Calu3 (cell line): ENCODE results near the gene FICD. TPM values are rescaled to one million over a fixed set of nuclear protein-coding genes. Genes with fewer than 3 reads are reported as not detected.

Experiments used
- BruUV-seq: library from RNA; stranded (reverse); fragments of 400-500 nt; replicated peaks from 2 replicates; lab custom pipeline; 2021; lab: Mats Ljungman, UMichigan
- CTCF ChIA-PET: fragments of 300-600 bp; sonication (Branson Sonifier 250); formaldehyde crosslinking; loops from one replicate; lab custom pipeline; 2022; ENCODE audit warnings: antibody characterized with exemption; lab: Charles Lee
- DNase-seq: peaks from one replicate; pipeline ENCODE4 v3.0.0; 2022
- H3K27ac Mint-ChIP-seq: one replicate; pipeline ENCODE4 v1.8.0; 2022; ENCODE audit warnings: mixed read lengths; ENCODE audit not compliant: unreplicated experiment
- H3K27me3 Mint-ChIP-seq: one replicate; pipeline ENCODE4 v1.8.0; 2022; ENCODE audit warnings: mixed read lengths; ENCODE audit not compliant: unreplicated experiment
- H3K36me3 Mint-ChIP-seq: one replicate; pipeline ENCODE4 v1.8.0; 2022; ENCODE audit warnings: mild to moderate bottlenecking, moderate library complexity, mixed read lengths; ENCODE audit not compliant: insufficient read depth, unreplicated experiment
- H3K4me1 Mint-ChIP-seq: one replicate; pipeline ENCODE4 v1.8.0; 2022; ENCODE audit warnings: mild to moderate bottlenecking, low read depth, mixed read lengths; ENCODE audit not compliant: unreplicated experiment
- H3K4me3 Mint-ChIP-seq: one replicate; pipeline ENCODE4 v1.8.0; 2022; ENCODE audit warnings: mild to moderate bottlenecking, low read depth, moderate library complexity, mixed read lengths; ENCODE audit not compliant: unreplicated experiment
- H3K9me3 Mint-ChIP-seq: one replicate; pipeline ENCODE4 v1.8.0; 2022; ENCODE audit warnings: low read depth, mixed read lengths; ENCODE audit not compliant: unreplicated experiment
- CTCF ChIP-seq: fragments of 200-600 bp; IDR thresholded peaks from one replicate; pipeline ENCODE4 v1.8.0; 2022; ENCODE audit warnings: antibody characterized with exemption; ENCODE audit not compliant: unreplicated experiment
- intact Hi-C: fragments of 100-400 bp; cut with micrococcal nuclease; formaldehyde crosslinking; loops from one replicate; pipeline ENCODE4 v1.10.0; 2022; ENCODE audit not compliant: unreplicated experiment
- total RNA-seq: library from RNA; stranded (reverse); gene quantifications from 2 replicates; pipeline ENCODE4 v1.2.3, GENCODE V29; 2022

The FICD gene
- total RNA-seq, 1 experiment from 2014 or later, result 14.3 TPM

GRCh38 chr12:108505129-108505528 lies 9.9 kb upstream of the FICD start:
- H3K4me3 Mint-ChIP-seq, result no peak overlapping the region
- no TSS peak for BruUV-seq
- no peak for DNase-seq
- H3K27me3 Mint-ChIP-seq, result peaks cover 78% of the 10 kb centered on the region
- H3K27ac Mint-ChIP-seq, result no peak overlapping the region
- intact Hi-C loops, result no loop called here
- no peak for TF ChIP-seq CTCF
- CTCF ChIA-PET, result no interaction called here
- H3K9me3 Mint-ChIP-seq, result peaks cover 12% of the 10 kb centered on the region
- H3K36me3 Mint-ChIP-seq, result no peaks in the 10 kb centered on the region
- H3K4me1 Mint-ChIP-seq, result no peaks in the 10 kb centered on the region

GRCh38 chr12:108507971-108508642 lies 7.0 kb upstream of the FICD start:
- H3K4me3 Mint-ChIP-seq, result no peak overlapping the region
- H3K4me1 Mint-ChIP-seq, result no peaks in the 10 kb centered on the region
- peaks cover 2% of the 10 kb centered on the region for H3K36me3 Mint-ChIP-seq
- no peak overlapping the region for H3K27ac Mint-ChIP-seq
- CTCF ChIA-PET, result interaction anchor here (0.6 to 1.0 kb wide), 2 partner anchors 222 to 515 kb away, joined by 3 to 4 read pairs; no protein-coding TSS in a partner anchor
- peaks cover 9% of the 10 kb centered on the region for H3K9me3 Mint-ChIP-seq
- intact Hi-C loops, result no loop called here
- TF ChIP-seq CTCF, result no peak
- H3K27me3 Mint-ChIP-seq, result peaks cover 65% of the 10 kb centered on the region
- no TSS peak for BruUV-seq
- DNase-seq, result no peak

GRCh38 chr12:108509806-108510205 lies 5.3 kb upstream of the FICD start:
- no TSS peak for BruUV-seq
- DNase-seq, result no peak
- Mint-ChIP-seq H3K27ac (no peak overlapping the region), H3K4me3 (no peak overlapping the region), H3K9me3 (no peaks in the 10 kb centered on the region), H3K4me1 (peaks cover 10% of the 10 kb centered on the region), H3K27me3 (peaks cover 56% of the 10 kb centered on the region), H3K36me3 (peaks cover 12% of the 10 kb centered on the region)
- TF ChIP-seq CTCF, result no peak
- intact Hi-C loops, result loop anchor here (5.0 to 10.0 kb wide), 3 partner anchors 205 to 825 kb away; partner anchors contain the start of gene PWP1
- CTCF ChIA-PET, result no interaction called here

- TF ChIP-seq CTCF, result no peak
- DNase-seq, result no peak
- BruUV-seq, result no TSS peak
- CTCF ChIA-PET, result interaction anchor here (0.7 kb wide), 2 partner anchors 15 to 771 kb away, joined by 5 to 8 read pairs; no protein-coding TSS in a partner anchor
- H3K4me1 Mint-ChIP-seq, result peaks cover 13% of the 10 kb centered on the region
- peaks cover 45% of the 10 kb centered on the region for H3K27me3 Mint-ChIP-seq
- intact Hi-C loops, result loop anchor here (5.0 to 10.0 kb wide), 3 partner anchors 206 to 826 kb away; partner anchors contain the start of gene PWP1
- no peaks in the 10 kb centered on the region for H3K9me3 Mint-ChIP-seq
- H3K27ac Mint-ChIP-seq, result no peak overlapping the region
- H3K36me3 Mint-ChIP-seq, result peaks cover 22% of the 10 kb centered on the region
- no peak overlapping the region for H3K4me3 Mint-ChIP-seq
These were observed 4.2 kb upstream of the FICD start for GRCh38 chr12:108510836-108511235.
